ENCODE results near the gene DLG2.

Gene DLG2

DNA sequence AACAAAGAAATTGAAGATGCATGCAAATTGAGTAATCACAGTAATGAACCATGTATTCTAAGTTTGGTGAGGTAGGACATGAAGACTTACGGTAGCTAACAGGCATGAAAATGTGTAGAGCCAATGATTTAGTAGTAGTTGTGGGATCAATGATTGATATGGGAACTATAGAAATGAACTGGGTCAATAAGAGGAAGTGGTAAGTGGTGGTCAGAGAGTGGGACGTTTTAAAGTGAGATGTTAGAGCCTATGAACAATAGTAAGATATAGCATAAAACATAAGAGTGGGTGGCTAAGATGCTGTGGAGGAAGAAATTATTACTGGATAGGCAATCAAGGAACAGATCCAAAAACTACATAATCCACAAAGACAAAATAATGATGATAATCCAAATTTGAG is 45.0 kb downstream of the DLG2 start:
- H2AFZ ChIP-seq (ENCODE audit: low read depth, low read length) = no peak overlapping the region
- no peak overlapping the region for H3K14ac ChIP-seq (ENCODE audit: low read length in 2 of 2)
- H3K27me3 ChIP-seq (ENCODE audit: control insufficient read depth in 1 of 2, insufficient read depth in 1 of 2, low read length in 2 of 2) = no peaks in the 10 kb centered on the region

GRCh38 chr11:85575388-85575787 is 51.8 kb downstream of the DLG2 start:
- Histone ChIP-seq H3K4ac (ENCODE audit: low read depth in 1 of 2, low read length in 2 of 2) (no peak overlapping the region), H3K23ac (ENCODE audit: low read length in 2 of 2) (no peak overlapping the region), H3K36me3 (ENCODE audit: control insufficient read depth in 1 of 2, insufficient read depth in 2 of 2, low read depth in 1 of 2, low read length in 2 of 2) (no peaks in the 10 kb centered on the region), H3K18ac (ENCODE audit: low read depth in 1 of 2, low read length in 2 of 2) (no peak overlapping the region), H3K4me2 (ENCODE audit: low read length, poor library complexity, severe bottlenecking) (no peak overlapping the region), H2BK15ac (ENCODE audit: low read depth, poor library complexity, severe bottlenecking) (no peak overlapping the region), H4K91ac (ENCODE audit: low read length) (no peak overlapping the region), H3K27me3 (ENCODE audit: control insufficient read depth in 1 of 2, insufficient read depth in 1 of 2, low read length in 2 of 2) (no peaks in the 10 kb centered on the region), H2AFZ (ENCODE audit: low read depth, low read length) (no peak overlapping the region), H2BK120ac (ENCODE audit: low read depth, low read length) (no peak overlapping the region), H3K9me3 (ENCODE audit: control insufficient read depth, low read length) (no peaks in the 10 kb centered on the region), H3K27ac (ENCODE audit: low read length, poor library complexity, severe bottlenecking) (no peak overlapping the region), H3K14ac (ENCODE audit: low read length in 2 of 2) (no peak overlapping the region), H2BK12ac (ENCODE audit: low read length in 2 of 2) (no peak overlapping the region), H3K9ac (ENCODE audit: low read length) (no peak overlapping the region), H3K4me1 (ENCODE audit: control insufficient read depth, insufficient read depth, low read depth, low read length) (no peaks in the 10 kb centered on the region), H2BK5ac (ENCODE audit: low read depth, low read length, poor library complexity, severe bottlenecking) (no peak overlapping the region), H2AK5ac (ENCODE audit: low read length, severe bottlenecking) (no peak overlapping the region), H4K8ac (ENCODE audit: low read length) (no peak overlapping the region), H3K79me1 (replicated peaks; ENCODE audit: low read length, poor library complexity, severe bottlenecking) (no peaks in the 10 kb centered on the region), H3K4me3 (ENCODE audit: insufficient read depth in 1 of 2, low read depth in 1 of 2, low read length in 2 of 2) (no peak overlapping the region)
- WGBS = no CpG with 5 or more reads among the region's 1 CpG
- no peak for DNase-seq

More for the DNA sequence above, 45.0 kb downstream of the DLG2 start:
- H2BK12ac ChIP-seq (ENCODE audit: low read length in 2 of 2) = no peak overlapping the region
- H3K9me3 ChIP-seq (ENCODE audit: control insufficient read depth, low read length) = no peaks in the 10 kb centered on the region
- H3K79me1 ChIP-seq (replicated peaks; ENCODE audit: low read length, poor library complexity, severe bottlenecking) = no peaks in the 10 kb centered on the region
- H3K4me3 ChIP-seq (ENCODE audit: insufficient read depth in 1 of 2, low read depth in 1 of 2, low read length in 2 of 2) = no peak overlapping the region
- H2AK5ac ChIP-seq (ENCODE audit: low read length, severe bottlenecking) = no peak overlapping the region
- no peak overlapping the region for H3K18ac ChIP-seq (ENCODE audit: low read depth in 1 of 2, low read length in 2 of 2)
- H3K4ac ChIP-seq (ENCODE audit: low read depth in 1 of 2, low read length in 2 of 2) = no peak overlapping the region
- 79% methylated on average over 2 of the region's 2 CpGs for WGBS
- no peak overlapping the region for H3K27ac ChIP-seq (ENCODE audit: low read length, poor library complexity, severe bottlenecking)
- no peak overlapping the region for H2BK15ac ChIP-seq (ENCODE audit: low read depth, poor library complexity, severe bottlenecking)
- H4K8ac ChIP-seq (ENCODE audit: low read length) = no peak overlapping the region
- no peak overlapping the region for H3K4me2 ChIP-seq (ENCODE audit: low read length, poor library complexity, severe bottlenecking)
- no peak overlapping the region for H2BK120ac ChIP-seq (ENCODE audit: low read depth, low read length)
- no peaks in the 10 kb centered on the region for H3K36me3 ChIP-seq (ENCODE audit: control insufficient read depth in 1 of 2, insufficient read depth in 2 of 2, low read depth in 1 of 2, low read length in 2 of 2)
- DNase-seq = no peak
- no peak overlapping the region for H3K23ac ChIP-seq (ENCODE audit: low read length in 2 of 2)
- H3K4me1 ChIP-seq (ENCODE audit: control insufficient read depth, insufficient read depth, low read depth, low read length) = no peaks in the 10 kb centered on the region
- H4K91ac ChIP-seq (ENCODE audit: low read length) = no peak overlapping the region
- H3K9ac ChIP-seq (ENCODE audit: low read length) = no peak overlapping the region
- H2BK5ac ChIP-seq (ENCODE audit: low read depth, low read length, poor library complexity, severe bottlenecking) = no peak overlapping the region

- Histone ChIP-seq H3K4me3 (ENCODE audit: insufficient read depth in 1 of 2, low read depth in 1 of 2, low read length in 2 of 2) (no peak overlapping the region), H3K4ac (ENCODE audit: low read depth in 1 of 2, low read length in 2 of 2) (no peak overlapping the region), H3K36me3 (ENCODE audit: control insufficient read depth in 1 of 2, insufficient read depth in 2 of 2, low read depth in 1 of 2, low read length in 2 of 2) (no peaks in the 10 kb centered on the region), H2BK120ac (ENCODE audit: low read depth, low read length) (no peak overlapping the region), H3K4me2 (ENCODE audit: low read length, poor library complexity, severe bottlenecking) (no peak overlapping the region), H3K79me1 (replicated peaks; ENCODE audit: low read length, poor library complexity, severe bottlenecking) (no peaks in the 10 kb centered on the region), H3K14ac (ENCODE audit: low read length in 2 of 2) (no peak overlapping the region), H3K9ac (ENCODE audit: low read length) (no peak overlapping the region), H2AFZ (ENCODE audit: low read depth, low read length) (no peak overlapping the region), H3K27me3 (ENCODE audit: control insufficient read depth in 1 of 2, insufficient read depth in 1 of 2, low read length in 2 of 2) (no peaks in the 10 kb centered on the region), H3K18ac (ENCODE audit: low read depth in 1 of 2, low read length in 2 of 2) (no peak overlapping the region), H4K8ac (ENCODE audit: low read length) (no peak overlapping the region), H3K9me3 (ENCODE audit: control insufficient read depth, low read length) (no peaks in the 10 kb centered on the region), H3K23ac (ENCODE audit: low read length in 2 of 2) (no peak overlapping the region), H4K91ac (ENCODE audit: low read length) (no peak overlapping the region), H3K4me1 (ENCODE audit: control insufficient read depth, insufficient read depth, low read depth, low read length) (no peaks in the 10 kb centered on the region), H2BK12ac (ENCODE audit: low read length in 2 of 2) (no peak overlapping the region), H3K27ac (ENCODE audit: low read length, poor library complexity, severe bottlenecking) (no peak overlapping the region), H2BK5ac (ENCODE audit: low read depth, low read length, poor library complexity, severe bottlenecking) (no peak overlapping the region), H2AK5ac (ENCODE audit: low read length, severe bottlenecking) (no peak overlapping the region), H2BK15ac (ENCODE audit: low read depth, poor library complexity, severe bottlenecking) (no peak overlapping the region)
- 100% methylated on average over 1 of the region's 2 CpGs for WGBS
- no peak for DNase-seq
Measured at GRCh38 chr11:85572056-85572455, 55.1 kb downstream of the DLG2 start.

GRCh38 chr11:85569525-85569924 is 57.6 kb downstream of the DLG2 start:
- Histone ChIP-seq H3K27ac (ENCODE audit: low read length, poor library complexity, severe bottlenecking) (no peak overlapping the region), H3K4me1 (ENCODE audit: control insufficient read depth, insufficient read depth, low read depth, low read length) (no peaks in the 10 kb centered on the region), H2BK15ac (ENCODE audit: low read depth, poor library complexity, severe bottlenecking) (no peak overlapping the region), H2BK12ac (ENCODE audit: low read length in 2 of 2) (no peak overlapping the region), H3K36me3 (ENCODE audit: control insufficient read depth in 1 of 2, insufficient read depth in 2 of 2, low read depth in 1 of 2, low read length in 2 of 2) (no peaks in the 10 kb centered on the region), H2AFZ (ENCODE audit: low read depth, low read length) (no peak overlapping the region), H4K8ac (ENCODE audit: low read length) (no peak overlapping the region), H3K14ac (ENCODE audit: low read length in 2 of 2) (no peak overlapping the region), H3K4me2 (ENCODE audit: low read length, poor library complexity, severe bottlenecking) (no peak overlapping the region), H2BK5ac (ENCODE audit: low read depth, low read length, poor library complexity, severe bottlenecking) (no peak overlapping the region), H4K91ac (ENCODE audit: low read length) (no peak overlapping the region), H3K79me1 (replicated peaks; ENCODE audit: low read length, poor library complexity, severe bottlenecking) (no peaks in the 10 kb centered on the region), H3K9me3 (ENCODE audit: control insufficient read depth, low read length) (no peaks in the 10 kb centered on the region), H3K4me3 (ENCODE audit: insufficient read depth in 1 of 2, low read depth in 1 of 2, low read length in 2 of 2) (no peak overlapping the region), H2BK120ac (ENCODE audit: low read depth, low read length) (no peak overlapping the region), H3K9ac (ENCODE audit: low read length) (no peak overlapping the region), H2AK5ac (ENCODE audit: low read length, severe bottlenecking) (no peak overlapping the region), H3K18ac (ENCODE audit: low read depth in 1 of 2, low read length in 2 of 2) (no peak overlapping the region), H3K4ac (ENCODE audit: low read depth in 1 of 2, low read length in 2 of 2) (no peak overlapping the region), H3K23ac (ENCODE audit: low read length in 2 of 2) (no peak overlapping the region), H3K27me3 (ENCODE audit: control insufficient read depth in 1 of 2, insufficient read depth in 1 of 2, low read length in 2 of 2) (no peaks in the 10 kb centered on the region)
- 87% methylated on average over 4 of the region's 4 CpGs for WGBS
- DNase-seq = no peak

Measured in mesenchymal stem cell (in vitro differentiated cells and primary cell).